NCI-H226 (cell line): Measurements from ENCODE around the gene KIF21A.
"Not testable (repeated sequence)": the region's sequence is repeated elsewhere in the genome, so short reads cannot be mapped to it uniquely, and the experiment has no call there.

Experiments used
- DNase-seq: peaks from one replicate; pipeline ENCODE4 v3.0.0-alpha.2; 2015

KIF21A gene

DNA sequence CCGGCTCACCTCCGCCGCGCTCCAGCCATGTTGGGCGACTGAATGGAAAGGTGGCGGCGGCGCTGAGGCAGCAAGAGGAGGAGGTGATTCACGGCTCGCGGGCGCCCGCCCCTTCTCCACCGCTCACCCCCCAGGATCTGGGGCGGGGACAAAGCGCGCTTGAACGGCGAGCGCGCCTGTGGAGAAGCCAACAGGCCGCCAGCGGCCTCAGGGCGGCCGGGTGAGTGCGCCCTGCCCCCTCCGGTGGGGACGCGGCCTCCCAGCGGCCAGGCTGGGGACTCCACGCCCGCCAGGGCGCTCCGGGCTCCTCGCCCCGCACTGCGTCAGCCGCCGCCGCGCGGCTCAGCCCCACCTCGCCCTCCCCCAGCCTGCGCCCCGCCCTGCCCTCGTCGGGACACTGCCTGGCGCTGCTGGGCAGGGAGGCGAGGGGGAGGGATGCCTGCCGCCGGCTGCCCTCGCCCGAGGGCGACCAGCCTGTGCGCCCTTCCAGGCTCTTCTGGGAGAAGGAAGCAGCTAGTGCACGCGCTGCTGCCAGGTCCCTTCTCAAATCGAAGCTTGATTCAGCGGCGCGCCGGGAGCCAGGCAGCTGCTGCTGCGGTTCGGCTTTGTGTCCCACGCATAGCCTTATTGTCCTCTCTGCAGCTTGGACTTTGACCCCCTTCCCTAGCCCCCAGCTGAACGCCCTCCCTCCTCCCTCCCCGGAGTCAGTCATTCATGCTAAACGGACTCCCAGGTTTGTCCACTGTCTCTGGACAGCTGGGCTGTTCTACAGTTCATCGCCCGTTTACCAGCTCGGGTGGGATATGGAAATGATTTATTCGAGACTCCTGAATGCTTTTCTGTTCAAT, at the start of gene KIF21A:
KIF21A (minus strand) TSS at position 40 of the 848 bp plus-strand sequence. CDS start 150 bp downstream, outside the sequence.
- peak; percentile 96 for DNase-seq

GRCh38 chr12:39490500-39491282, 47.8 kb upstream of the KIF21A start:
- peak; percentile 94 for DNase-seq

DNA sequence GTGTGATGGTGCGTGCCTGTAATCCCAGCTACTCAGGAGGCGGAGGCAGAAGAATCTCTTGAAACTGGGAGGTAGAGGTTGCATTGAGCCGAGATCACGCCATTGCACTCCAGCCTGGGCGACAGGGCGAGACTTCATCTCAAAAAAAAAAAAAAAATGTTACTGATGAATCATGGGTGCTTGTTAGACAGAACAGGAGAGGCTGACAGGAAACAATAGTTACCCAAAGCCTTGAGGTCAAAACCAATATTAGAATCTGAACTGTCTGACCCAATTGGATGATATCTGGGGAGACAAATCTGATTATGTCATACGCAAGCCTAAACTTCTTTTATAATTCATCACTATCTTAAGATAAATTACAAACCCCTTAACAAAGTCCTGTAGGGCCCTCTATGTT, 40.7 kb upstream of the KIF21A start:
- no peak for DNase-seq

DNA sequence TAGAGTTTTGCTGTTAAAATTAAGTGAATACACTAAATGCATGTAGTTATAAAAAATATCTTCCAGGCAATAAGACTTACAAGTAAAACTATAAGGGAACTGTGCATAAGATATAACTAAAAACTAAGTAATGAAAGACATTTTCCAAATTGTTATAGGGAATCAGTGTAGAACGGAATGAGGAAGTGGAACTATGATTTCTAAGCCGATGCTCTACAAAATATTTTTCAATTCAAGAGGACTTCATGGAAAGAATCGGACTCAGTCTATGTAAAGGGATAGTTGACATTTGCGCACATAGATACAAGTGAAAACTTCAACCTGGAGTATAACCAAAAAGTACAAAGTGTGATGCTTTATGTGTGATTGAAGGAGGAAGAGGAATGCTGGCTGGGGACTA, 40.1 kb upstream of the KIF21A start:
- no peak for DNase-seq

DNA sequence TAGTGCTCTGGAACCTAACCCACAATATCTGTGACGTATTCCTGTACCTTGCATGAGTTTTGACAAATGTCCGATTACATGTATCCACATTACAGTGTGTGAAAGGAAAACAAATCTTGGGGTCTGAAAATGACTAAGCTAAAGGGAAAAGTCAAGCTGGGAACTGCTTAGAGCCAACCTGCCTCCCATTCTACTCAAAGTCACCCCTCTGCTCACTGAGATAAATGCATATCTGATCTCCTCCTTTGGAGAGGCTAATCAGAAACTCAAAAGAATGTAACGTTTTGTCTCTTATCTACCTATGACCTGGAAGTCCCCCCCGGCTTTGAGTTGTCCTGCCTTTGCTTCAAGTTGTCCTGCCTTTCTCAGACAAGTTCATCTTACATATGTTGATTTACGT, 34.0 kb upstream of the KIF21A start:
- DNase-seq: no peak

GRCh38 chr12:39476121-39476520, 33.2 kb upstream of the KIF21A start:
- no peak for DNase-seq

GRCh38 chr12:39475136-39475535, 32.2 kb upstream of the KIF21A start:
- not testable (repeated sequence) for DNase-seq

DNA sequence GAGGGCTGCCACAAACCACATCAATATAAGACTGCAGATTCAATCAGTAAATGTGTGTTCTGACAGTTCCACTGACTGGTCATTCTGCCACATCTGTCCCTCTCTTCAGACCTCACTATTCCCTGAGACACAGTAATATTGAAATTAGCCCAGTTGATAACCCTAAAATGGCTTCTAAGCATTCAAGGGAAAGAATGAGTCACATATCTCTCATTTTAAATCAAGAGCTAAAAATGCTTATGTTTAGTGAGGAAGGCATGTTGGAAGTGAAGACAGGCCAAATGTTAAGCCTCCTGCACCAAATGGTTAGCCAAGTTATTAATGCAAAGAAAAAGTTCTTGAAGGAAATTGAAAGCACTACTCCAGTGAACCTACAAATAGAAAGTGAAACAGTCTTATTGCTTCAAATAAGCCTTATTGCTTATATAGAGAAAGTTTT, 24.5 kb upstream of the KIF21A start:
- DNase-seq: peak; percentile 46

DNA sequence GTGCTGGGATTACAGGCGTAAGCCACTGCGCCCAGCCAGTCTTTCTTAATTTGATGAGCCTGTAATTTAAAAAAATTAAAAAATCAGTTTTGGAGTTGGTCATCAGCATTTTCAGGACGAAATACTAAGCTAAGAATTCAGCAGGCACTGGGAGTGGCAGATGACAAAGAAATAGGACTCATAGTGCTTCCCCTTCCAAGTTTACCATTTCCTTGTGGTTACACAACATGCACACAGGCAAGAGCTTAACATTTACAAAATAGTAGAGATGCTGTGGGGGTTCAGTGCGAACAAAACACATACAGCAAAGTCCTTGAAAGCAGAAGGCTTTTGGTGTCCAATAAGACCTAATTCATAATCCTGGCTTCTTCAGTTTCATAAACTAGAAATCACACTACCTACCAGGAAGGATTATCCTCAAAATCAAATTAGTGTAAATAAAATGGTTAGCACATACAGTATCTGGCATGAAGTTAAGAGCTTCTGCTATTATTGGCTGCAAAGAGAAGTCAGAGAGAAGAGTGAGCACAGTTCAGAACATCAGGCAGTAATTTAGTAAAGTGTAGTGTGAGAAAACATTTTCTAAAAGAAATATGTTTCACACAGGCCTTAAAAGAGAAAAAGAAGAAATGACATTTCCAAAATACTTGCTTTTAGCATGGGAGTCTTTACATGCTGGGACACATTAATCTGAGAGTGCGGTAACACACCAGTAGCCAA, 22.2 kb upstream of the KIF21A start:
- DNase-seq: no peak

DNA sequence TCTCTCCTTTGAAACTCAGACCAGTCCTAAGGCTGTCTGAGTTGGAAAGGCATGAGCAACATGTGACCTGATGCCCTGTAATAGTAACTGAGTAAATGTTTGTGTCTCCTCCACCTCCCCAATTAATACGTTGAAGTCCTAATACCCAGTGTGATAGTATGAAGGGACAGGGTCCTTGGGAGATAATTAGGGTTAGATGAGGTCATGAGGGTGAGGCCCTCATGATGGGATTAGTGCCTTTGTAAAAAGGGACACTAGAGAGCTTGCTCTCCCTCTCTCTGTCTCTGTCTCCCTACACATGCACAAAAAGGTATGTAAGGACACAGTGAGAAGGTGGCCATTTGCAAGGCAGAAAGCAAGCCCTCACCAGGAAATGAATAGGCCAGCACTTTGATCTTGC, 18.1 kb upstream of the KIF21A start:
- no peak for DNase-seq

GRCh38 chr12:39459027-39459434, 16.1 kb upstream of the KIF21A start:
- DNase-seq: no peak

GRCh38 chr12:39451977-39452376, 9.1 kb upstream of the KIF21A start:
- no peak for DNase-seq

DNA sequence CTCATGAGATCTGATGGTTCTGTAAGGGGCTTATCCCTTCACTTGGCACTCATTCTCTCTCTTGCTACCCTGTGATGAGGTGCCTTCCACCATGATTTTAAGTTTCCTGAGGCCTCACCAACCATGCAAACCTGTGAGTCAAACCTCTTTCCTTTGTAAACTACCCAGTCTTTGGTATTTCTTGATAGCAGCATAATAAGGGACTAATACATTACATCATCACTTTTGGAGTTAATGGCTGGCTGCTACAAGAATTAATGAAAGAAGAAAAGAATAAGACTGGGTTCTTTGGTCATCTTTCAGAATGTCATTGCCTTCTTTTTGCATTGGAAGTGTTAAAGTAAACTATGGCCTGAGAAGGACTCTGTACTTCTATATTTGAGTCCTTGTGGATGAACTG, 5.1 kb upstream of the KIF21A start:
- no peak for DNase-seq

- DNase-seq: no peak
Observed at GRCh38 chr12:39443929-39444209, 949 bp upstream of the KIF21A start.

DNA sequence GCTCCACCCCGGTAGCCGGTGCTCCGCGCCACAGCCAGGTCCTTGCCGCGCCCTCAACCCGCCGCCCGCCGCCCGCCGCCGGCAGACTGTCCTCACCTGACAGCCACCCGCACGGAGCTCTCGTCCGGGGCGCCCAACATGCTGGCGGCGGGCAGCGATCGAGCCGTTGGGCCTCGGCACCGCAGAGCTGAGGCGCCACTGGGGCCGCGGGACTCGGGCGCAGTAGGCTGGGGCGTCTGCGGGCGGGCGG, 164 bp downstream of the KIF21A start:
- DNase-seq: no peak

GRCh38 chr12:39441963-39442830, 723 bp downstream of the KIF21A start:
- DNase-seq: no peak

- DNase-seq: no peak
Observed at GRCh38 chr12:39441189-39441962, 1.5 kb downstream of the KIF21A start.

DNA sequence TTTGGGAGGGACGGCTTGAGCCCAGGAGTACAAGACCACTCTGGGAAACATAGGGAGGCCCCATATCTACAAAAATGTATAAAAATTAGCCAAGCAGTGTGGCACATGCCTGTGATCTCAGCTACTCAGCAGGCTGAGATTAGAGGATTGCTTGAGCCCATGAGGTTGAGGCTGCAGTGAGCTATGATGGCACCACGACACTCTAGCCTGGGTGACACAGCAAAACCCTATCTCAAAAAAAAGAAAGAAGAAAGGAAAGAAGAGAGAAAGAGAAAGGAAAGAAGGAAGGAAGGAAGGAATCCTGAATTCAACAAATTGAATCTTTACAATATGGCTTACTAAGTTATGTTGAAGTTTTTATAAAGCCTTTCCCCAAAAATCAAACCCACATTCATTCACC, 2.1 kb downstream of the KIF21A start:
- no peak for DNase-seq

DNA sequence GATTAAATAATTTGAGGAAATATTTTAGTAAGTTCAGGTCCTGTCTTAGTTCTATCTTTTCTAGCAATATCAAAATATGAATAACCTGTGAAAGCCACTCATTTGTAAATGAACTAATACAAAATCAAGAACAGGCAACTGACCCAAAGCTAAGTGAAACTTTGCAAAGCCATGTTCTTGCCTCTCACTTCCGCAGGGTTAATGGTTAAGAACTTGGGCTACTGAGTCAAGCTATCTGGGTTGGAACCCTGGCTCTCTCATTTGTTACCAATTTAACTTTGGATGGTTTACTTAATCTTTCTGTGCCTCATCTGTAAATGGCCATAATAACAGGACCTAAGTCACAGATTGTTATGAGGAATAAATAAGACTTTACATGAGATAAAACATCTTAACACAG, 2.8 kb downstream of the KIF21A start:
- DNase-seq: no peak

- DNase-seq: no peak
Observed at GRCh38 chr12:39435531-39435930, 7.4 kb downstream of the KIF21A start.

DNA sequence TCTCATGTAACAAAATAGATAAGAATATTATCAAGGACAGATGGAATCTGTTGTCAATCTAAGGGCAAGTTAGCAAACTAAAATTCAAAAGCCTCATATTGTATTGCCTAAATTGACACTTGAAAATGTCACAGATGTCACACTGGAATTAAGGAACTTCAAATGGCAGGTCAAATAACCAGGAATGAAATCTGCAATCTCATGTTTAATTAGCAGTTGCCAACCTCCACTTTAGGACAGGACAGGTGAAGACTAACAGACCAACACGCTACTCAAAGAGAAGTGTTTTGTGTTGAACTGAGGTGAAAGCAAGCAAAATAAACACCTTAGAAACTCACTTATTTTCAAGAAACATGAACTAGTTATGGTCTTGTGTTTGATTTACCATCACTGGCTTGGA, 11.1 kb downstream of the KIF21A start:
- DNase-seq: no peak
